Esophagus squamous epithelium (tissue), 4 donors: ENCODE results near the gene EPB42.

Experiments used
- POLR2A ChIP-seq, 4 donors: fragments of 450-650 bp; IDR thresholded peaks; one replicate each; pipeline ENCODE4 v1.6.1; 2017; ENCODE audit warnings: antibody characterized with exemption in 4 of 4, mild to moderate bottlenecking in 4 of 4, moderate library complexity in 3 of 4
- TF ChIP-seq, protein P1 (sequence below), 6 experiments: fragments of 450-650 bp in 4 of 6; fragments of 200-600 bp in 2 of 6; sonication (generic) in 2 of 6; IDR thresholded peaks; one replicate each; pipeline ENCODE4 v1.5.1; 2016 to 2019; ENCODE audit warnings: antibody characterized with exemption in 6 of 6, mild to moderate bottlenecking in 4 of 6, moderate library complexity in 4 of 6

DNA sequence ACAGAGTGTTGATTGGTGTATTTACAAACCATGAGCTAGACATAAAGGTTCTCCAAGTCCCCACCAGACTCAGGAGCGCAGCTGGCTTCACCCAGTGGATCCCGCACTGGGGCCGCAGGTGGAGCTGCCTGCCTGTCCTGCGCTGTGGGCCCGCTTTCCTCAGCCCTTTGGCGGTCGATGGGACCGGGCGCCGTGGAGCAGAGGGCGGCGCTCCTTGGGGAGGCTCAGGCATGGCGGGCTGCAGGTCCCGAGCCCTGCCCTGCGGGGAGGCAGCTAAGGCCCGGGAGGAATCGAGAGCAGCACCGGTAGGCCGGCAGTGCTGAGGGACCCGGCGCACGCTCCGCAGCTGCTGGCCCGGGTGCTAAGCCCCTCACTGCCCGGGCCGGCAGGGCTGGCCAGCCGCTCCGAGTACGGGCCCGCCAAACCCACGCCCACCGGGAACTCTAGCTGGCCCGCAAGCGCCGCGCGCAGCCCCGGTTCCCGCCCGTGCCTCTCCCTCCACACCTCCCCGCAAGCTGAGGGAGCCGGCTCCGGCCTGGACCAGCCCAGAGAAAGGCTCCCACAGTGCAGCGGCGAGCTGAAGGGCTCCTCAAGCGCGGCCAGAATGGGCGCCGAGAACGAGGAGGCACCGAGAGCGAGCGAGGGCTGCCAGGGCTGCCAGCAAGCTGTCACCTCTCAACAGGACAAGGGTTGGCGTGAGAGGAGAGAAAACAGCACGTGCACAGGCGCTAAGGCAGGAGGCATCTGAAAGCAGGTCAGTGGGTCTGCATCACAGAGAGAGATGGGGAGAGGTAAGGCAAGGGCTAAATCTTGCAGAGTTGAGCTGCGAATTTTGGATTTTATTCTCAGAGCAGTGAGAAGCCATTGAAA lies 5.9 kb upstream of the EPB42 start:
- TF ChIP-seq POLR2A (IDR thresholded peaks at IDR 0.05) = no peak
- TF ChIP-seq, protein P1, sequence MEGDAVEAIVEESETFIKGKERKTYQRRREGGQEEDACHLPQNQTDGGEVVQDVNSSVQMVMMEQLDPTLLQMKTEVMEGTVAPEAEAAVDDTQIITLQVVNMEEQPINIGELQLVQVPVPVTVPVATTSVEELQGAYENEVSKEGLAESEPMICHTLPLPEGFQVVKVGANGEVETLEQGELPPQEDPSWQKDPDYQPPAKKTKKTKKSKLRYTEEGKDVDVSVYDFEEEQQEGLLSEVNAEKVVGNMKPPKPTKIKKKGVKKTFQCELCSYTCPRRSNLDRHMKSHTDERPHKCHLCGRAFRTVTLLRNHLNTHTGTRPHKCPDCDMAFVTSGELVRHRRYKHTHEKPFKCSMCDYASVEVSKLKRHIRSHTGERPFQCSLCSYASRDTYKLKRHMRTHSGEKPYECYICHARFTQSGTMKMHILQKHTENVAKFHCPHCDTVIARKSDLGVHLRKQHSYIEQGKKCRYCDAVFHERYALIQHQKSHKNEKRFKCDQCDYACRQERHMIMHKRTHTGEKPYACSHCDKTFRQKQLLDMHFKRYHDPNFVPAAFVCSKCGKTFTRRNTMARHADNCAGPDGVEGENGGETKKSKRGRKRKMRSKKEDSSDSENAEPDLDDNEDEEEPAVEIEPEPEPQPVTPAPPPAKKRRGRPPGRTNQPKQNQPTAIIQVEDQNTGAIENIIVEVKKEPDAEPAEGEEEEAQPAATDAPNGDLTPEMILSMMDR (IDR thresholded peaks at IDR 0.05) = no peak
